NCI-H748 (cell line): ENCODE results near the gene NCAM1.
"Not testable (repeated sequence)": the region's sequence is repeated elsewhere in the genome, so short reads cannot be mapped to it uniquely, and the experiment has no call there.

ENCODE experiments used
- DNase-seq: peaks from one replicate; lab custom pipeline; 2025; ENCODE audit not compliant: unreplicated experiment; lab: John Stamatoyannopoulos, UW

Gene NCAM1

GRCh38 chr11:113295993-113296392 is 334.8 kb downstream of the NCAM1 start:
- no peak for DNase-seq

DNA sequence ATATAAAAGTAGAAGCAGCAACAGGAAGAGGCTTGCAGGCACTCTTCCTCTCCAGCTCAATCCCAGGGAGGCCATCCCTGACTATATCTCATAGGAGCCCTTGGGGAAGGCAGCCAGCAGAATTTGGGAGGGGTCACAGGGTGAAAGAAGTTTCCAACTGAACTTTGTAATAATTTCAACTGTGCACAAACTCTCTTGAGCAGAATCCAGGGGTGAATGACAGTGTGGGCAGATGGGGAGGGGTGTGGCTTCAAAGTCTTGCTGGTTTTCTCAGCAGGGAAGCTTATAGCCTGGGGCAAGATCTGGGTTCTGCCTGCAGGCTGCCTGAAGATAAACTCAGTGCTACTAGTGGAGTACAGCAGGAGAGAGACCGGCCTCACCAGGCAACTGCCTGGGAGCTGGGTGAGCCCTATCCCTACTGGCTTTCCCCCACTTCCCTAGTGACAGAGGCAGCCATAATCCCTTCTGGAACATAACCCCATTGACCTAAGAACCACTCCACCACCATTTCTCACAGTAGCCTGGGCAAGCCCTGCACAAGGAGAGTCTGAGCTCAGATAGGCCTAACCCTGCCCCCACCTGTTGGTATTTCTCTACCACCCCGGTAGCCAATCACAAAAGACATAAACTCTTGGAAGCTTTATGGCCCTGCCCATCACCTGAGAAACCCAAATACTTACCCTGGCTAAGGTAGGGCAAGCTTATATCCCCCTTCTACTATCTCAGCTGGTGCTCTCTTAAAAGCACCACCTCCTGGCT is 335.4 kb downstream of the NCAM1 start:
- no peak for DNase-seq

- DNase-seq: not testable (repeated sequence)
Measured at GRCh38 chr11:113298496-113298895, 337.3 kb downstream of the NCAM1 start.

- DNase-seq: no peak
Measured at GRCh38 chr11:113304916-113305315, 343.7 kb downstream of the NCAM1 start.

DNA sequence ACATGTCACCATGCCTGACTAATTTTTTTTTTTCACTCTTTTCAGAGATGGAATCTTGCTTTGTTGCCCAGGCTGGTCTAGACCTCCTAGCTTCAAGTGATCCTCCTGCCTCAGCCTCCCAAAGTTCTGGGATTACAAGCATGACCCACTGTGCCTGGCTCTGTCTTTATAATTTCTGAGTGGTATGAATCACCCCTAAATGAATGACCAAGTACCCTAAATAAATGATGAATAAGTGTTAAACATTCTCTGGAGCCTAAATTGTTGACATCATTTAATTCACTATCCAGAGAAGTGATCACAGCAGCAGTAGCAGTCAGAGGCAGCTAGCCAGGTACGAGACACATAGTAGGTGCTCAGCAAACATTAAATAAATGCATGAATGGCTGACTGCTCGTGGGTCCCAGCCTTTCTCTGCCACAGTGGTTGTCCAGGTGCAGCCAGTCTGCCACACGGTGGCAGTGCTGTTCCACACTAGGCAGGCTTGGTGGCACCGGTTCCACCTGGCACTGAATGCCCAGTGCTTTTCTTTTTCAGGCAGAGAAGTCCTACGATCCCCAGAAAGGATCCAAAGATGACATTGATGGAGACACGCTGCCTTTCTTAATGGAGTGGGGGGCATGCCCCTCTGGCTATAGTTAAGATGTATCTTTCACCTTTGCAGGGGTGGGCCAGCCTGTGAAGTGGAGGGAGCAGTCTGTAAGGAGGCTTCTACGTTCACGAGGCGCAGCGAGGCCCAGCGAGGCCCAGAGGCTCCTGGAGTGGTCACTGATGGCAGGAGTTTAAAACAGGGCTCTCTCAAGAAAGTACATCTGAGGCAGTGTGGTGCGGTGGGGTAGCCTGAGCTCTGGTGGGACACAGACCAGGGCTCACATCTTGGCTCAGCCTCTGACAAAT is 344.5 kb downstream of the NCAM1 start:
- peak; percentile 67 for DNase-seq

DNA sequence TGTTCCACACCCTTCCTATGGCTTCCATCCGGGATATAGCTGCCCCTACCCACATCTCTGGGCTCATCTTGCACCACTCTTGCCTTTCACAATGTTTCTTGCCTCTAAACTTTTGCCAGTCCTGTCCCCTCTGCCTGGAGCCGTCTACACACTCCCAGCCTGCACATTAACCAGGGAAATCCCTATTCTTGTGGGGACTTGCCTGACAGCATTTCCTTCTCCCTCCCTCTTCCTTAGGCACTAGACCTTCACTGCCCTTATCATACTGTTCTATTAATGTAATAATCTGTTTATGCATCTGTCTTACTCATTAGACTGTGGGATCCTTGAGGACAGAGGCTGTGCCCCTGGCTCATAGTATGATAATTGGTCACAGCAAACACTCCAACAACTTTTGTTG is 347.4 kb downstream of the NCAM1 start:
- DNase-seq: no peak

DNA sequence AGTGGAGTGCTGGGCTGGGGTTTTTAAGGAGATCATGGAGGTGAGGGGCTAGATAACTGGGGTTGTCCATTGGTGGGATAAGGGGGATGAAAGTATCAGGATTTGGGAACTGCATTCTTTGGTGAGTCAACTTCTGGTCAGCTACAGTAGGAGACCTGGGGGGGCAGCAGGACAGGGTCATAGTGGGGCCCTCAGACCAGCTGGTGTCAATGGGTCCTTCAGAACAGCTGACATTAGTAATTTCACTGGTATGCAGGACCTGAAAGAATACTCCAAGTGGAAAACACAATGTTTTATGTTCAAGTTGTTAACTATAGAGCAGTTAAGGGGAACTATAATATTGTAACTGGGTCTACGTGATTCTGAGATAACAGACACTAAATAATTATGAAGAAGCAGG is 350.3 kb downstream of the NCAM1 start:
- no peak for DNase-seq

- DNase-seq: no peak
Measured at GRCh38 chr11:113313601-113314000, 352.4 kb downstream of the NCAM1 start.

- no peak for DNase-seq
Measured at GRCh38 chr11:113314065-113314388, 352.8 kb downstream of the NCAM1 start.

GRCh38 chr11:113314389-113315301 is 353.4 kb downstream of the NCAM1 start, which contains the start of gene TTC12:
Gene TTC12, plus strand, starts transcription at chr11:113314583. Its CDS starts 1,675 bp downstream, at chr11:113316258.
- peak; percentile 88 for DNase-seq

DNA sequence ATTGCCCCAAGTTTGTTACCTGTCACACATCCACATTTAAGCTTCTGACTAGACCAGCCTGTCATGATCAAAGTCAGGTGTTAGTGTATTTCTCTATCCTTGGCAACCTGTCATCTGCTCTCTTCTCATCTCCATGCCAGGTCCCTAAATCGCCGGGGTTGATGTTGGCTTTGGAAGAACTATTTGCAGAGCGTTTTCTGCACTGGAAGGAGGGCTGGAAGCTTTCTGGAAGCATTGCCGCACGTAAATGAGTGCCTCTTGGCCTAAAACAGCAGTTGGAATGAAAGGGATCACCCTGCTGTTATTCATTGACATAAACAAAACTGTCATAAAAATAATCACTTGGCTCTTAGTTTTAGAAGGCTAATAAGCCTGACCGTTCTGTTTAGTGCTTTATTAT is 354.6 kb downstream of the NCAM1 start:
- DNase-seq: no peak

DNA sequence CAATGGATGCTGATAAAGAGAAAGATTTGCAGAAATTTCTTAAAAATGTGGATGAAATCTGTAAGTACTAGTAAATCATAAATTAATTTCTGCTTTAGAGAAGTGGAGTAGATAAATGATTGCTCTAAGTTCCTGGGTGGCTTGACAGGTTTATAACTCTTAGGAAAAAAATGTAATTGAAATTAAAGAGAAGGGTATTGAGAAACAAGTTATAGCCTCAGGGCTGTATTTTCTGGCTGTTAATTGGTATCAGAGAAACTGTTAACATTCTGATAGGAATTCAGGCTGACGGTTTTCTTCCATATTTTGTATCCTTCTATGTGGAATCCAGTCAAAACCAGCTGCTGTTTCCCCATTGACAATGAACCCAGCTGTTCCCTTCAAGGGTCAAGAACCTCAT is 355.0 kb downstream of the NCAM1 start:
- peak; percentile 1 for DNase-seq

- DNase-seq: peak; percentile 79
Measured at GRCh38 chr11:113317339-113317738, 356.1 kb downstream of the NCAM1 start.

DNA sequence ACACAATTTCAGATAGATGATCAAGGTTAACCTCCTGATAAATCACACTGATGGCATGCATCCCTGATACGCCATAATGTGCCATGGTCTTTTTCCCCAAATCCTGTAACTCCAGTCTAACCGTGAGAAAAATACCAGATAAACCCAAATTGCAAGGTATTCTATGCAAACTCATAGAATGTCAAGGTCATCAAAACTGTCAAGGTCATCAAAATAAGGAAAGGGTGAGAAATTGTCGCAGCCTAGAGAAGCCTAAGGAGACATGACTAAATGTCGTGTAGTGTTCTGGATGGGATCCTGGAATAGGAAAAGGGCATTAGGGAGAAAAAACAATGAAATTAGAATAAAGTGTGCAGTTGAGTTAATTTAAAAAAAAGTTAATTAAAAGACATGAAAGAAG is 357.9 kb downstream of the NCAM1 start:
- no peak for DNase-seq

GRCh38 chr11:113322158-113322557 is 360.9 kb downstream of the NCAM1 start:
- no peak for DNase-seq

DNA sequence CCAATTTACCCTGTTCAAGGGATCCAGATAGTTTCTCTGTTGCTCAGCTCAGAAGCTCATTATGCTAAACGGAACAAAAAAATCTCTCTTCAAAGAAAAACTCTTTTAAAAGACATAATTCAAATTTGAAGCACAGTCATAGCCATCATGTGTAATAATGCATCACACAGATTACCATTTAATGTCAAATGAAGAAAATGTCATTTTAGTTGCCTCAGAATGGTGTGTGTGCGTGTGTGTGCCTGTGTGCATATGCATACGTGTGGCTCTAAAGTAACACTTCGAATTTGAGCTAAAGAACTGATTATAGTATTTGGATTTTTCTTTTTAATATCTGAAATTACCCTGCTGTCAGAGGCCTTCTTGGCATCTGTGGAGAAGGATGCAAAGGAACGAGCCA is 363.0 kb downstream of the NCAM1 start:
- no peak for DNase-seq
